NCI-H2171 (cell line): Measurements from ENCODE around the gene B4GALT3.
A peak's percentile ranks its signal among the peaks of the same experiment; 100 is the strongest.

Source experiments
- DNase-seq: peaks from one replicate; lab custom pipeline; 2025; lab: John Stamatoyannopoulos, UW

The B4GALT3 gene

GRCh38 chr1:161162806-161163205 lies 14.5 kb downstream of the B4GALT3 start:
- no peak for DNase-seq

- DNase-seq, result no peak
These were observed 15.3 kb downstream of the B4GALT3 start for GRCh38 chr1:161162052-161162451.

GRCh38 chr1:161161652-161162051 lies 15.7 kb downstream of the B4GALT3 start:
- DNase-seq, result no peak

GRCh38 chr1:161160671-161161145 lies 16.6 kb downstream of the B4GALT3 start:
- DNase-seq, result no peak

- no peak for DNase-seq
These were observed 17.4 kb downstream of the B4GALT3 start for GRCh38 chr1:161159913-161160243.

- DNase-seq, result peak; percentile 87
These were observed 18.0 kb downstream of the B4GALT3 start, which contains the start of gene USP21 for GRCh38 chr1:161159087-161159912. Gene USP21, plus strand, starts transcription at chr1:161159500. Its CDS starts 1,141 bp downstream, at chr1:161160641.

- DNase-seq, result no peak
These were observed 18.8 kb downstream of the B4GALT3 start for GRCh38 chr1:161158316-161159010.

GRCh38 chr1:161157867-161158266 lies 19.4 kb downstream of the B4GALT3 start:
- no peak for DNase-seq

- peak; percentile 83 for DNase-seq
These were observed 23.5 kb downstream of the B4GALT3 start, which contains the start of gene UFC1 for GRCh38 chr1:161153682-161154337. Gene UFC1, plus strand, starts transcription at chr1:161153978. Its CDS starts 20 bp downstream, at chr1:161153998.

- DNase-seq, result no peak
These were observed 24.1 kb downstream of the B4GALT3 start for GRCh38 chr1:161153176-161153575.

- no peak for DNase-seq
These were observed 31.5 kb downstream of the B4GALT3 start for GRCh38 chr1:161145832-161146231.

GRCh38 chr1:161140755-161141400 lies 36.4 kb downstream of the B4GALT3 start:
- DNase-seq, result no peak

GRCh38 chr1:161139766-161140165 lies 37.5 kb downstream of the B4GALT3 start:
- DNase-seq, result peak; percentile 13

GRCh38 chr1:161138431-161138830 lies 38.9 kb downstream of the B4GALT3 start:
- DNase-seq, result no peak

GRCh38 chr1:161137881-161138280 lies 39.4 kb downstream of the B4GALT3 start:
- DNase-seq, result no peak

- no peak for DNase-seq
These were observed 44.0 kb downstream of the B4GALT3 start for GRCh38 chr1:161133220-161133740.

- DNase-seq, result peak; percentile 90
These were observed 44.7 kb downstream of the B4GALT3 start, which contains the start of gene DEDD for GRCh38 chr1:161132410-161133219. Gene DEDD, minus strand, starts transcription at chr1:161132667. Its CDS starts 8,205 bp downstream, at chr1:161124462.

- DNase-seq, result no peak
These were observed 45.5 kb downstream of the B4GALT3 start for GRCh38 chr1:161131523-161132409.

GRCh38 chr1:161130266-161130665 lies 47.0 kb downstream of the B4GALT3 start:
- no peak for DNase-seq
